ENCODE measurements around the gene MARVELD2. TPM values are rescaled to one million over a fixed set of nuclear protein-coding genes. Genes with fewer than 3 reads are reported as not detected.
"Not testable (repeated sequence)": the region's sequence is repeated elsewhere in the genome, so short reads cannot be mapped to it uniquely, and the experiment has no call there.

MARVELD2 gene
- total RNA-seq, 1 donor from 2014 or later, result 3.9 TPM

DNA sequence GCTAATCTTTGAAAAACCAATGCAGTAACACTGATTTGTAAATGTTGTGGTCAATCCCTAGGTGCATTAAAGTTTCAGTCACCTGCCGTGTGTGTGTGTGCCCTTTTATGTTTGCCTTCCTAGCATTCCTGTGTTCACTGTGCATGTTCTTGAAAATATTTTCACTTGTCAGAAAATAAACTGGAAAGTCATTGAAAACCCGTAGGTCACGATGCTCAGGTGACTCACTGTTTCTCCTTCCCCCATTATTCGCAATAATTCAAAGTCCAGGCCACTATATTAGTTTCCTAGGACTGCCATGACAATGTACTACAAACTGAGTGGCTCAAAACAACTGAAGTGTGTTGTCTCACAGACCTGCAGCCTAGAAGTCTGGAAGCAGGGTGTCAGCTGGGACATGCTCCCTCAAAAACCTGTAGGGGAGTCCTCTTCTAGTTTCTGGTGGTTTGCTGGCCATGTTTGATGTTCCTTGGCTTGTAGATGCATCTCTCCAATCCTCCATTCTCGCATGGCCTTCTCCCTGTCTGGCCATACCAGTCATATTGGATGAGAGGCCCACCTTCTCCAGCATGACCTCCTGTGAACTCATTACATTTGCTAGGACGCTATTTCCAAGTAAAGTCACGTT, 29.3 kb downstream of the MARVELD2 start:
- no peak for DNase-seq (ENCODE audit: low spot score)

DNA sequence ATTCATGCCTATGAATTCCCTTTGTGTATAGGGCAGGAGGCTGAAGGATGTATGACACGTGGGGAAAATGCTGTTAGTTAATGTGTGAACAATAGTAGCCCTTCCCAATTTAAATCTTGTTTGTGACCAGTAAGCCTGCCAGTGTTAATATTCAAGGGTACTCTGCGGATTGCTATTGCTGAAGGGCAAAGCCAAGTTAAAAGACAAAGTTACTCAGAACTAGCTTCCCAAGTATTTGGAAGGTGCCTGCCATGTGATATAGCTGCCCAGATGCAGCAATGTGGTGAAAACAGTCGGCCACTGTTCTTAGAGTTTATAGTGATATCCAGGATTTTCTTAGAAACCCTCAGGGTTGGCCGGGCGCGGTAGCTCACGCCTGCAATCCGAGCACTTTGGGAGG, 34.6 kb downstream of the MARVELD2 start:
- DNase-seq (ENCODE audit: low spot score), result no peak

DNA sequence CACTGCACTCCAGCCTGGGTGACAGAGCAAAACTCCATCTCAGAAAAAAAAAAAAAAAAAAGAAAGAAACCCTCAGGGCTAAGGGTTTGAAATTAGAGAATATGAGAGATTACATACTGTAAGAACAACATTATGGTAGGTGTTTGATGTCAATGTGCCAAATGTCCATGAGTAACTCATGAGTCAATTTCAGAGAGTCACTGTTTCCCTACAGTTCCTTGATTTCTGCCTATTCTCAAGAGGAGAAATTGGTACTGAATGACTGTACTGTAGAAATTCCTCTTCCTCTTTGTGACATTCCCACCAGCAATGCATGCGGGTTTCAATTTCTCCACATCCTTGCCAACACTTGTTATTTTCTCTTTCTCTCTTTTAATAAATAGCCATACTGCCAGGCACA, 35.2 kb downstream of the MARVELD2 start:
- DNase-seq (ENCODE audit: low spot score), result no peak

DNA sequence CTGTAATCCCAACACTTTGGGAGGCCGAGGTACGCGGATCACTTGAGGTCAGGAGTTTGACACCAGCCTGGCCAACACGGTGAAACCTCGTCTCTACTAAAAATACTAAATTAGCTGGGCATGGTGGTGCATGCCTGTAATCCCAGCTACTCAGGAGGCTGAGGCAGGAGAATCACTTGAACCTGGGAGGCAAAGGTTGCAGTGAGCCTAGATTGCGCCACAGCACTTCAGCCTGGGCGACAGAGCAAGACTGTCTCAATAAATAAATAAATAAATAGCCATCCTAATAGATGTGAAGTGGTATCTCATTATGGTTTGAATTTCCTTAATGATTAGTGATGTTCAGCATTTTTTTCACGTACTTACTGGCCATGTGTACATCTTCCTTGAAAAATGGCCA, 35.6 kb downstream of the MARVELD2 start:
- DNase-seq (ENCODE audit: low spot score), result not testable (repeated sequence)

DNA sequence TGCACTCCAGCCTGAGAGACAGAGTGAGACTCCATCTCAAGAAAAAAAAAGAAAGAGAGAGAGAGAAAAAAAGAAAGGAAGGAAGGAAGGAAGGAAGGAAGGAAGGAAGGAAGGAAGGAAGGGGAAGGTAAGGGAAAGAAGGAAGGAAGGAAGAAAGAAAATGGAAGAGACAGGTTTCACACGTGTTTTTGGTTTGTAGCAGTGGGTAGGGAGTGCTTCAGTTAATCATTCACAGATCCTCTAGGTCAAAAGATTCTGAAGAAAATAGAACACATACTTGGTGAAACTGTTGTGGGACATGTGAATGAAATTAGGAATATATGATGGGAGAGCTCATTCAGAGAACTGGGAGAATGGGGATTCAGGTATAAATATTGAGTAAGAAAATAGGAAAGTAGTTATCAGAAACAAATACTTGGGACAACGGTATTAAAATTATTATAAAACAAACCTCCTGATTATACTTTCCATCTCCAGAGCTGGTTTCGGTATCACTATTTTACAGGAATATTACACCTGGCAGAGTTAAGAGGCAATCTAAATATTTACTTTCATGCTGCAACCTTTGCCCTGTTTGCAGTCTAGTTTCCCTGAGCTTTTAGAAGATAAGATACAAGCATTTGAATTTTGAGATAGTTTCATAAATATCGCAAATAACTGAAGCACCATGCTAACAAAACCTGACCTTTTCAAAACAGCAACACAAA, 37.2 kb downstream of the MARVELD2 start:
- DNase-seq (ENCODE audit: low spot score), result no peak

DNA sequence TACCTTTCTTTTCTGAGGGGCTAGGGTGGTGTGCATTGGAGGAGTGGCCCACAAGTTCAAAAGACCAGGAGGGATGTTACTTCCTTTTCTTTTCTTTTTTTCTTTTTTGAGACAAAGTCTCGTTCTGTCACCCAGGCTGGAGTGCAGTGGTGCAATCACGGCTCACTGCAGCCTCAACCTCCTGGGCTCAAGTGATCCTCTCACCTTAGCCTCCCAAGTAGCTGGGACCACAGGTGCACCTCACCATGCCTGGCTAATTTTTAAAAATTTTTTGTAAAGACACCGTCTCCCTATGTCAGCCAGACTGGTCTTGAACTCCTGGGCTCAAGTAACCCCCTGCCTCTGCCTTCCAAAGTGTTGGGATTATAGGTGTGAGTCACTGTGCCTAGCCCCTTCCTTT, 38.6 kb downstream of the MARVELD2 start:
- not testable (repeated sequence) for DNase-seq (ENCODE audit: low spot score)

DNA sequence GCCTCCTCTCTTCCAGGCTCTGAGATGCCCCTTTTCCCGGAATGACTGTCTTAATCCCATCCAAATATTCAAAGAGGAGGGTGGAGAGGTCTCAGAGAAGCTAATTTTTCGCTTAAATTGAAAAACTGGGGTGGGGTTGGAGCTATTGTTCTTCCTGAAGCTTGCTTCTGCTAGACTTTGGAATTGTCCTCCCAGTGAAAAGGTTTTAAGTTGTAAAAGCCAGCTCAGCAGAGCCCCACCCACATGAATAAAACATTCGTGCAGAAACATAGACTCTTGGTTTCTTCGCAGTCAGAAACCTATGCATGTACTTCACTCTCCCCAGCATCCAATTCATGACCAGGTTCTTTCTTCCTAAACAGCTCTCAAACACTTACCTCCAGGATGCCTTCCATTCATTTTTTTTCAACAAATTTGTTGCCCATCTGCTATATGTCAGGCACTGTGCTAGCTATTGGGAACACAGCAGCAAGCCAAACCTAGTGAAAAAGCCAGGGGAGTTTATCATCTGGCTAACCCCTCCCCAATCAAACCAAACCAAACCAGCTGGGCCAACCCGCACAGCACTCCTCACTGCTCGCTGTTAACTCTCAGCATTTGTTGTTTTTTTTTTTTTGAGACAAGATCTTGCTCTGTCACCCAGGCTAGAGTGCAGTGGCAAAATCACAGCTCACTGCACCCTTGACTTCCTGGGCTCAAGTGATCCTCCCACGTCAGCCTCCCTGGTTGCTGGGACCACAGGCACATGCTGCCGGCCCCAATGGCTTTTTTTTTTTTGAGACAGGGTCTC, 39.7 kb downstream of the MARVELD2 start:
- no peak for DNase-seq (ENCODE audit: low spot score)

DNA sequence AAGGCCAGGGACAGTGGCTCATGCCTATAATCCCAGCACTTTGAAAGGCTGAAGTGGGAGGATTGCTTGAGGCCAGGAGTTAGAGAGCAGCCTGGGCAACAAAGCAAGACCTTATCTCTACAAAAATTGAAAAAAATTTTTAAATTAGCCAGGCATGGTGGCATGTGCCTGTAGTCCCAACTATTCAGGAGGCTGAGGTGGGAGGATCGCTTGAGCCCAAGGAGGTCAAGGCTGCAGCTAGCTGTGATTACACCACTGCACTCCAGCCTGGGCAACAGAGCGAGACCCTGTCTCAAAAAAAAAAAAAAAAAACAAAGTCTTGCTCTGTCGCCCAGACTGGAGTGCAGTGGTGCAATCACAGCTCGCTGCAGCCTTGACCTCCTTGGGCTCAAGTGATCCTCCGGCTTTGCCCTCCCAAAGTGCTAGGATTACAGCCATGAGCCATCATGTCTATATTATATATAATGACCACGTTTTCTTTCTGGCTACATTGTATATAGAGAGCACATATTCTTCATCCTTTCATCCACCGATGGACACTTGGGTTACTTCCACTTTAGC, 40.6 kb downstream of the MARVELD2 start:
- DNase-seq (ENCODE audit: low spot score), result not testable (repeated sequence)

DNA sequence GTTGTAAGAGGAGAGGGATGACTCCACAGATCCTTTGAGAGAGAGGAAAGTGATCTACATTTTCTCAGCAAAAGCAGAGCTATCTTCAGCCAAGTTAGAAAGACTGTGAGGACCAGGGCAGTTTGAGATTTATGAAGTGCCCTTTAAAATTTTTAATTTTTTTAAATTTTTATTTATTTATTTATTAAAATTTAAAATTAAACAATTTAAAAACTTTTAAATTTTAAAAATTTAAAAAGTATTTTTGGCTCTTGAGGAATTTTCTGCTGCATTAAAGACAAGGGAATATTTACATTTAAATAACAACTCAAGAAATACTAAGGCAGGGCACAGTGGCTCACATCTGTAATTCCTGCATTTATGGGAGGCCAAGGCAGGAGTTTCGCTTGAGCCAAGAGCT, 47.3 kb downstream of the MARVELD2 start:
- no peak for DNase-seq (ENCODE audit: low spot score)

DNA sequence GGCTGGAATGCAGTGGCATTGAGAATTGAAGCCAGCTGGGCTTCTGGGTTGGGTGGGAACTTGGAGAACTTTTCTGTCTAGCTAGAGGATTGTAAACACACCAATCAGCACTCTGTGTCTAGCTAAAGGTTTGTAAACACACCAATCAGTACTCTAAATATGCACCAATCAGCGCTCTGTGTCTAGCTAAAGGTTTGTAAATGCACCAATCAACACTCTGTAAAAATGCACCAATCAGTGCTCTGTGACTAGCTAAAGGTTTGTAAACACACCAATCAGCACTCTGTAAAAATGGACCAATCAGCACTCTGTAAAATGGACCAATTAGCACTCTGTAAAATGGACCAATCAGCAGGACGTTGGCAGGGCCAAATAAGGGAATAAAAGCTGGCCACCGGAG, 51.5 kb downstream of the MARVELD2 start:
- not testable (repeated sequence) for DNase-seq (ENCODE audit: low spot score)

DNA sequence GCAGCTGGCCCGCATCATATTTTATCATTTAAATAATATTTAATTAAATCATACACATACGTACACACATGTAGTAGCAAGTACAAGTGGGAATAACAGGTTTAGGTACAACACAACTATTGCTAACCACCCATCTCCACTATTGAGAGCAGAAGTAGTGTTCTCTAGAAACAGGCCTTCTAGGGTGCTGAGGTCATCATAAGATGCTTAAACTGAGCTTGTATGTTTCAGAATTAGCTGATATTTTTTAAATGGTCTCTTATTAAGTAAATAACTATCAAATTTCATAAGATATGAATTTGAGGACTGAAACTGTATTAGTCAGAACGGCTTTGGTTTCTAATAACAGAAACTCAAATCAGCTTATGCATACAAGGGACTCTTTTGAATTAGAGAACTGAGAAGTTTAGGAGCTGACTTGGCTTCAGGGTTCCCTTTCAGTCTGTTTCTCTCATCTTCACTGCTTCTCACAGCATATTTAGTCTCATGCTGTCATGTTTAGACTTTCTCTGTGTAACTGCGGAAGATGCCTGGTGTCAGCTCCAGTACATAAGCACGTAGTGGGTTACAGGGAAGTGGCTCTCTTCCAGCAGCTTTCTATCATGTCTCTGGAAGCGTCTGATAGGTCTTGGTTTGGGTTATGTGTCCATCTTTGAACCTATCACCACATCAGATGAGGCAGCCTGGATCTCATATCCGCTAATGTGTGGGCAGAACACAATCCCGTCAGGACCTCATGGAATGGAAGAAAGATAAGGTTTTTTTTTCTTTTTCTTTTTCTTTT, 52.7 kb downstream of the MARVELD2 start:
- DNase-seq (ENCODE audit: low spot score), result no peak

DNA sequence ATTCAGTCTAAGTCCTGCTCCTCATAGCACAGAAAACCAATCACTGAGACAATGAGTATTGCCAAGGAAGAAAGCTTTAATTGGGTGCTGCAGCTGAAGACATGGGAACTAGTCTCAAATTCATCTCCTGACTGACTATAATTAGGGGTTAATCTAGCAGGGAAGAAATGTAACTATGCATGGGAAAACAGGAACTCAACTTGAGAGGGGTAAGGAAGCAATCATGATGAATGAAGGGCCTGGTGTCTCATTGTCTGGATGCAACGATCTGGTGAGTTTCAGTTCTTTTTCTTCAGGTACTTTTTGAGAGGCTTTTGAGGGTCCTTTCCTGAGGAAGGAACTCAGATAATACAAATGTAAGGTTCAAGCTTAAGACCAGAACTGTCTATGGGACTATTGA, 53.7 kb downstream of the MARVELD2 start:
- DNase-seq (ENCODE audit: low spot score), result no peak

DNA sequence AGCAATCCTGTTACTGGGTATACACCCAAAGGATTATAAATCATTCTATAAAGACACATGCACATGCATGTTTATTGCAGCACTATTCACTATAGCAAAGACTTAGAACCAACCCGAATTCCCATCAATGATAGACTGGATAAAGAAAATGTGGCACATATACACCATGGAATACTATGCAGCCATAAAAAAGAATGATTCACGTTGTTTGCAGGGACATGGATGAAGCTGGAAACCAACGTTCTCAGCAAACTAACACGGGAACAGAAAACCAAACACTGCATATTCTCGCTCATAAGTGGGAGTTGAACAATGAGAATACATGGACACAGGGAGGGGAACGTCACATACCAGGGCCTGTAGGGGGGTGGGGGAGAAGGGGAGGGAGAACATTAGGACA, 56.6 kb downstream of the MARVELD2 start:
- DNase-seq (ENCODE audit: low spot score), result not testable (repeated sequence)

DNA sequence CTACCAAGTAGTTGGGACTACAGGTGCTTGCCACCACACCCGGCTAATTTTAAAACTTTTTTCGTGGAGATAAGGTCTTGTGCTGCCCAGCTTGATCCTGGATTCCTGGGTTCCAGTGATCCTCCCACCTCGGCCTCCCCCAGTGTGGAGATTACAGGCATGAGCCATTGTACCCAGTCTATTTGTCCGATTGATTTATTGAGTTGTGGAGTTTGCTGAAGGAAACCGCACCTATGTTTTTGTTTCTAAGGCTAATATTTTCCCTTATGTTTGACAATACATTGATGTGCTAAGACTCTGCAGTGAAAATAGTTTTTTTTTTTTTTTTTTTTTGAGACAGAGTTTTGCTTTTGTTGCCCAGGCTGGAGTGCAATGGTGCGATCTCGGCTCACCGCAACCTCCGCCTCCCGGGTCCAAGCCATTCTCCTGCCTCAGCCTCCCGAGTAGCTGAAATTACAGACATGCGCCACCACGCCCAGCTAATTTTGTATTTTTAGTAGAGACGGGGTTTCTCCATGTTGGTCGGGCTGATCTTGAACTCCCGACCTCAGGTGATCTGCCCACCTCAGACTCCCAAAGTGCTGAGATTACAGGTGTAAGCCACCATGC, 57.7 kb downstream of the MARVELD2 start:
- DNase-seq (ENCODE audit: low spot score), result not testable (repeated sequence)

DNA sequence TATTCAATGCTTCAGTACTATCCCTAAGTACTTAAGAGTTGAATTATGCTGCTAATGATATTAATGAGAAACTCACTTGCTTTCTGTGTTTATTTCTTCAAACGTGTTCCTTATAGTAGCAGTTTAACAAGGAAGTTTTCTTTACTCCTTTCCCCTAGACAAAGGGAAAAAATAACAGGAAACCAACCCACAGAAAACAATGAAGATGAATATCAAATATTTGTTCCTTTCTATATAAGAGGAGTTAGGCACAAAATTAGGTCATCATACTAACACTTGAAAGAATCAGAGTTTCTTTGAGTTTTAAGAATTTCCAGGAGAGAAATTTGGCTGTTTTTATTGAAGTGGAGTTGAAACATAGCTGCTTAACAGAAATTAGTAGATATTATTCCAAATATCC, 62.3 kb downstream of the MARVELD2 start:
- no peak for DNase-seq (ENCODE audit: low spot score)

DNA sequence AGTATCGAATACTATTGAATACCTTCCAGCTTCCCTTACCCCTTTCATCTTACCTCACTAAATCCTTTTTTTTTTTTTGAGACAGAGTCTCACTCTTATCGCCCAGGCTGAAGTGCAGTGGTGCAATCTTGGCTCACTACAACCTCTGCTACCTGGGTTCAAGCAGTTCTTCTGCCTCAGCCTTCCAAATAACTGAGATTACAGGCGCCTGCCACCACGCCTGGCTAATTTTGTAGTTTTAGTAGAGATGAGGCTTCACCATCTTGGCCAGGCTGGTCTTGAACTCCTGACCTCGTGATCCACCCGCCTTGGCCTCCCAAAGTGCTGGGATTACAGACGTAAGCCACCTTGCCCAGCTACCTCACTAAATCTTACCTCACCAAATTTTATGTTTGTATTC, 63.4 kb downstream of the MARVELD2 start:
- not testable (repeated sequence) for DNase-seq (ENCODE audit: low spot score)

DNA sequence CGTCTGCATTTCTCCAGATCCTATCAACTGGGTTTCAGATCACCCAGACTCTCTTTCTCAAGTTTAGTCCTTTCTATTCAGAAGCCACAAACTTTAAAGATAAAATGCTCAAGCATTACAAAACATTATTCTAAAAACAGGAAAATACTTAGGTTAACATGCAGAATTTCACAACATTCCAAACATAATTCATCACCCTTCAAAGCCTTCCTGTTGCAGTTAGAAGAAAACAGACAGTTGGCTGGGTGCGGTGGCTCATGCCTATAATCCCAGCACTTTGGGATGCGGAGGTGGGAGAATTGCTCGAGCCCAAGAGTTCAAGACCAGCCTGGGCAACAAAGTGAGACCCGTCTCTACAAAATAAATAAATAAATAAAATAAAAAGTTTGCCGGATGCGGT, 70.0 kb downstream of the MARVELD2 start:
- no peak for DNase-seq (ENCODE audit: low spot score)

DNA sequence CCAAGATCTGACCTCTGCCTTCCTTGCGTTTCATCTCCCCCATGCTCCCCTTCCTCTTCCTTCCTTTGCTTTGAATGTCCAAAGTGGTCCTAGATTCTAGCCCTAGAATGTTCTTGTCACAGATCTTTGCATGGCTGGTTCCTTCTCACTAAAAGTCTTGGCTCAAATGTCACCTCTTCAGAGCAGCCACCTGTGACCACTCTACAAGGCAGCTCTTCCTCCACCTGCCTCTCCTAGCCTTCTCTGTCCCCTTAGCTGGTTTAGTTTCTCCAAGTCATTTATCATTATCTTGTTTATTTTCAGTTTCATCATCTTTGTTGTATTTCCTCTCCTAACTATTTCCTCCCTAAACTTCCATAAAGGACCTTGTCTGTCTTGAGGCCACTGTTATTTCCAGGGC, 70.6 kb downstream of the MARVELD2 start:
- no peak for DNase-seq (ENCODE audit: low spot score)

DNA sequence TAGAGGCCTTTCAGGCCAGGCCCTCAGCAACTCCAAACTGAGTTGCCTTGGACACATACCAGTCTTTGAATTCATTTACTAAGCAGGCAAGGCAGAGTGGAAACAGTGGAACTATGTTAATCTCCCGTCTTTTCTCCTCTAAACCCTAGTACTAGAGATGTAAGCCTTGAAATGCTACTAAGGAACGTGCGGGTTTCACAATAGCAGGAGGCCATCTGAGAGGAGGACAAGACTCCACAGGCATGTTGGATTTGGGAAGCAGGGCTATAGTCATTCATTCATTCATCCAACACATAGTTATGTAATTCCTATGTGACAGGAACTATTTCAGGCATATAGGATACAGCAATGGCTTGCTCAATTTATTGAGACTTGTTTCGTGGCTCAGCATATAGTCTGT, 74.3 kb downstream of the MARVELD2 start:
- DNase-seq (ENCODE audit: low spot score), result no peak

DNA sequence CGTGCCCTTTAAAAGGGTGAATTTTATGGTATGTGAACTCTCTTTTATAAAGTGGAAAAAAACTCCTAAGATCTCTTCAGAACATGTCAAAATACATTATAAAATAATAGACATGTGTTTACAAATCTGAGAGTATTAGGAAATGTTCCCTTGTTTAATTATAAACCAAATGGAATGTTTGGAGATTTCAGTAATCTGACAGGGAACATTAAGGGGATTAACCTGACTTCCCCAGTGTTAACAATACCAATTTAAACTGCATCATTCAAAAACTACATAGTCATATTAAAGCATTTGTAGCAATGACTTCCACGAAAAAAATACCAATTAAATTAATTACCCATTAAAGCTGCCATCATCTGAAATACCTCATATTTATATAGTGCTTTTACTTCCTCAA, 76.1 kb downstream of the MARVELD2 start:
- no peak for DNase-seq (ENCODE audit: low spot score)

DNA sequence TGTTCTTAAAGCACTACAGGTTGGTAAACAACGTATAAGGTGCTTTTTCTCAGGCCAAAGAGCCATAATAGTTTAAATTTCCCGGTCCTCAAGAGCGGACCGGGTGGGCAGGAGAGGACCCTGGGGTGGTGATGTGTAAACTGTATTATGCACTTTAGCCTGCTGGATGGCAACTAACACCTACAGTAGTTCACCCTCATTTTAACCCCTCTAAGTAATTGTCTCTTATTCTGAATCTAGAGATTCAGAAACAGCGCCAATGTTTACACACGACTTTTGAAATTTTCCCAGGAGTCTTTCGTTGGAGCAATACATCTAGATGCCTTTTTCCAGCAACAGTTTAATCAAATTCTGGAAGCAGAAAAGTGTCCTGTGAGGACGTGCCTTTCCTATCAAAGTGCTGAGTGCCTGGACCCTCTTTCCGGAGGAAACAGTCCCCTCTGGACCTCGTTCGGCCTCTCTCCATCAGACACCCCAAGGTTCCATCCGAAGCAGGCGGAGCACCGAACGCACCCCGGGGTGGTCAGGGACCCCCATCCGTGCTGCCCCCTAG, 77.0 kb downstream of the MARVELD2 start:
- no peak for DNase-seq (ENCODE audit: low spot score)
